Measurements from ENCODE around the gene ZBTB2.

The ZBTB2 gene

GRCh38 chr6:151391471-151392413, at the start of gene ZBTB2:
Gene ZBTB2 (minus strand): TSS chr6:151391559. CDS start chr6:151373637, 17,922 bp downstream.
- DNase-seq = peak; percentile 65

GRCh38 chr6:151440930-151441329, 49.6 kb upstream of the ZBTB2 start:
- no peak for DNase-seq

GRCh38 chr6:151440498-151440897, 49.1 kb upstream of the ZBTB2 start:
- DNase-seq = no peak

GRCh38 chr6:151437401-151437800, 46.0 kb upstream of the ZBTB2 start:
- DNase-seq = no peak

GRCh38 chr6:151436802-151437201, 45.4 kb upstream of the ZBTB2 start:
- DNase-seq = no peak

- DNase-seq = no peak
These were observed 44.9 kb upstream of the ZBTB2 start for GRCh38 chr6:151436300-151436699.

- no peak for DNase-seq
These were observed 43.0 kb upstream of the ZBTB2 start for GRCh38 chr6:151434369-151434768.

- DNase-seq = no peak
These were observed 41.3 kb upstream of the ZBTB2 start for GRCh38 chr6:151432651-151433050.

- DNase-seq = no peak
These were observed 40.0 kb upstream of the ZBTB2 start for GRCh38 chr6:151431337-151431736.

GRCh38 chr6:151430886-151431285, 39.5 kb upstream of the ZBTB2 start:
- no peak for DNase-seq

- DNase-seq = no peak
These were observed 36.9 kb upstream of the ZBTB2 start for GRCh38 chr6:151428093-151428735.

GRCh38 chr6:151425561-151425960, 34.2 kb upstream of the ZBTB2 start:
- DNase-seq = no peak

- DNase-seq = no peak
These were observed 31.6 kb upstream of the ZBTB2 start for GRCh38 chr6:151422981-151423380.

GRCh38 chr6:151417477-151417876, 26.1 kb upstream of the ZBTB2 start:
- no peak for DNase-seq

- no peak for DNase-seq
These were observed 23.4 kb upstream of the ZBTB2 start for GRCh38 chr6:151414641-151415260.

- DNase-seq = peak; percentile 36
These were observed 22.2 kb upstream of the ZBTB2 start for GRCh38 chr6:151413372-151414145.

GRCh38 chr6:151412909-151413308, 21.6 kb upstream of the ZBTB2 start:
- DNase-seq = no peak

- DNase-seq = no peak
These were observed 18.3 kb upstream of the ZBTB2 start for GRCh38 chr6:151409679-151410078.

- no peak for DNase-seq
These were observed 17.9 kb upstream of the ZBTB2 start for GRCh38 chr6:151409260-151409659.

- DNase-seq = no peak
These were observed 17.5 kb upstream of the ZBTB2 start for GRCh38 chr6:151408858-151409257.

GRCh38 chr6:151403919-151404308, 12.6 kb upstream of the ZBTB2 start:
- DNase-seq = no peak

- no peak for DNase-seq
These were observed 10.9 kb upstream of the ZBTB2 start for GRCh38 chr6:151402228-151402627.

GRCh38 chr6:151400473-151400872, 9.1 kb upstream of the ZBTB2 start:
- DNase-seq = no peak

Data from stimulated activated naive CD4-positive, alpha-beta T cell treated with Interleukin-2 at 50 U/mL for 16 hours (primary cell).